COLO829 (cell line): ENCODE data around the gene RANBP3L.

ENCODE experiments used
- DNase-seq: peaks from one replicate; pipeline ENCODE4 v3.0.0; 2012; ENCODE audit warnings: low spot score

Gene RANBP3L

GRCh38 chr5:36243653-36244052, 58.0 kb downstream of the RANBP3L start:
- no peak for DNase-seq

DNA sequence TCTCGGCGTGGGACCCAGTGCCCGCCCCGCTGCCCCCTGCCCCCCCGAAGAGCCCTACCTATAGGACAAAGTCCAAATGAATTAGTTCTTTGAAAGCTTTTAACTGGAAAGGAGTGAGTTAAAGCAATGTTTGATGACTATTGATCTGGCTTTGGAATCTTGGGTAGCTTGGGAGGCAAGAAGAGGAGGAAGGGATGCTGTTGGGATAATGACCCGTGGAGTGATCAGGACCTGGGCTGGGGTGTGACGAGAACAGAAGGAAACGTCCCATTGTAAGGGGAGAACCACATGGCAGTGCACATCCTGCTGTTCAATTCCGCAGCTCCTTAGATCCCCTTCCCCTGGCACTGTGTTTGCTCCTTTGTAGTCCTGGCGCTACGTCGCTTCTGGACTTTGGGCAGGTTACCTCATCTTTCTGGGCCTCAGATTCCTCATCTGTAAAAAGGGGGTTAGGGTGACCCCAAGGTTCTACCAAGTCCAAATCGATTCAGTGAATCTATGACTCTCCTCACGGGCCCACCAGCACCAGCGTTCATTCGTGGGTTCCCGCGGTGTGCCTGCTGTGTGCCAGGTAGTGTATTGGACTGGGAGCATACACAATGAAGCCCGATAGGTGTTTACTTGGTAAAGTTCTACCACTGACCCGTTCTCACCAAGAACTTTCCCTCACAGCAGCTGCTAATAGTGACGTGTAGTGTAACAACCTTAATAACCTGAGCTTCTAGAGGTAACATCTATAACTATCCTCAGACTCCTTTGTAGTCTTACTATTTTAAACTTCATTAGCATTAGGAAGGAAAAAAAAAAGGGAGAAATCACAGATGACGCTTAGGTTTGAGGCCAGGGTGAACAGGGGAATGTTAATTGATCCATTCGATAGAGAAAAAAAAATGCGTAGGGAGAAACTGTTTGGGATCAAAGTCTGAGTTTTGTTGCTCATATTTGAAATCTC, 58.9 kb downstream of the RANBP3L start:
- DNase-seq: no peak

DNA sequence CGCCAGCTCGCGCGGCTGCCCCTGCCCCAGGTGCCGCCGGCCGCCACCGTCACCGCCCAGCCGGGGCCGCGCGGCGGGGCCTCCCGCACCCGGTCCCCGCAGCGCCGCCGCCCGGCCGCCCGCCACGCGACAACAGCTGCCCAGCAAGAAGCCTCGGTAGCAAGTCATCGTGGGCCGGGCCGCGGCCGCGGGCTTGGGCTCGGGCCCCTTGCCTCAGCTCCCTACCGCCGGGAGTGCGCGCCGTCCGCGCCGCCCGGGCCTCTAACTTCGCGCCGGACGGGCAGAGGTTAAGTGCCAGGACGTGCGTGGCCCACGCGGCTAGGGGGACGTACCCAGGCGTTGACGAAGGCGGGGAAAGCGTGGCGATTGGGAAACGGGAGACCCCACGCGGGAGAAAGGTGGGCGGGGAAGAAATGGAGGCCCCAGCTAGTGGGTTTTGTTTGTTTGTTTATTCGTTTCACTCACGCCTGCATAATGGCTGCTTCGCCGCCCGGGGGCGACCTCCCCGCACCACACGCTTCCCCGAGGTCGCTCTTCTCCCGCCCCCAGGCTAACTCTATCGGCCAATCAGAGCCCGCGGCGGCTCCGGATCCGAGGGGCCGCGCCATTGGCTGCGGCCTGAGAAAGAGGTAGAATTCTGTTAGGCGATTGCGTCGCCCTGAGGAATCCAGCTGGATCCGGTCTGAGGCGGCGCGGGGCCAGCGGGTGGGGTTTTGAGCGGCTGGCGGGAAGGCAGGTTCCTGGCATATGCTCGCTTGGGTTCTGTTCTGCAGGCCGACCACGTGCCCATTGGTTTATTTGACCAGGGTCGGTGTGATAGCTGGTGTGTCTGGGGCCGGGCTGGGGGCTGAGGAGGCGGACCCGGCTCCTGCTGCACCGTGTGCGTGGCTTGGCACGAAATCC, 59.8 kb downstream of the RANBP3L start, which contains the start of gene NADK2:
NADK2 (minus strand) TSS at position 295 of the 903 bp plus-strand sequence; CDS start at position 168, 127 bp downstream.
- peak; percentile 62 for DNase-seq

DNA sequence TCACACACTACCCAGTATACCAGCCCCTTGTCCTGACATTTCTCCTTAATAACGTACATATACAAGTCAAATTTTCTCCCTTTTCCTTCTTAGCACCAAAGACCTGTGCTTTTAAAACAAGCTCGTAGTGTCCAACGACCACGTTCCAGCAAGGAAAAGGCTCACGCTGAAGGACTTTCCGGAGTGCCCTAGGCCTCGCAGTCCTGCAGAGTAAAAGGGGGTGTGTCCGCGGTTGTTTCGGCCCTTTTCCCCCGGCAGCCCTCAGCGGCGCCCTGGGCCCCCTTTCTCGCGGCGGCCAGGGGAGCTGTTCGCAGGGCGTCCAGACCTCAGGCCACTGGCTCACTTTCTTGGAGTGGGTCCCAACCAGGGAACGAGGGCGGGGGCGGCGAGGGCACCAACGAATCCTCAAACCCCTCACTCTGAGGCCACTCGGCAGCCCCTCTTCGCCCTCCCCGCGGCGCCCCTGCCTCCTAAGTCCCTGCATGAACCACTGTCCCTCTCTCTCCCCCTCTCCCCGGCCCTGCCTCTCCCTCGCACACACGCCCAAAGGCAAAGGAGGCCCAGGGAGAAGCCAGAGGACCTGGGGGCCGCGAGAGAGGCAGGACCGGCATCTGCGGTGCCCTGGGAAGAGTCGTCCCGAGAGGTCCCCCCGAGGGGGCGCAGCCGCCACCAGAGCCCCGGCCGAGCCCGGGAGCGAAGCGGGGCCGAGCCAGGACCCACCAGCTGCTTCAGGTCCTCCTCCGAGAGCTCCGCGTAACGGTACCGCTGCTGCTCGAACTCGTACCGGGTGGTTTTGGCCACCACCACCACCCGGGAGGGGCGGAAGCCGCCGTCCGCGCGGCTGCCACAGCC, 60.7 kb downstream of the RANBP3L start:
- peak; percentile 6 for DNase-seq

DNA sequence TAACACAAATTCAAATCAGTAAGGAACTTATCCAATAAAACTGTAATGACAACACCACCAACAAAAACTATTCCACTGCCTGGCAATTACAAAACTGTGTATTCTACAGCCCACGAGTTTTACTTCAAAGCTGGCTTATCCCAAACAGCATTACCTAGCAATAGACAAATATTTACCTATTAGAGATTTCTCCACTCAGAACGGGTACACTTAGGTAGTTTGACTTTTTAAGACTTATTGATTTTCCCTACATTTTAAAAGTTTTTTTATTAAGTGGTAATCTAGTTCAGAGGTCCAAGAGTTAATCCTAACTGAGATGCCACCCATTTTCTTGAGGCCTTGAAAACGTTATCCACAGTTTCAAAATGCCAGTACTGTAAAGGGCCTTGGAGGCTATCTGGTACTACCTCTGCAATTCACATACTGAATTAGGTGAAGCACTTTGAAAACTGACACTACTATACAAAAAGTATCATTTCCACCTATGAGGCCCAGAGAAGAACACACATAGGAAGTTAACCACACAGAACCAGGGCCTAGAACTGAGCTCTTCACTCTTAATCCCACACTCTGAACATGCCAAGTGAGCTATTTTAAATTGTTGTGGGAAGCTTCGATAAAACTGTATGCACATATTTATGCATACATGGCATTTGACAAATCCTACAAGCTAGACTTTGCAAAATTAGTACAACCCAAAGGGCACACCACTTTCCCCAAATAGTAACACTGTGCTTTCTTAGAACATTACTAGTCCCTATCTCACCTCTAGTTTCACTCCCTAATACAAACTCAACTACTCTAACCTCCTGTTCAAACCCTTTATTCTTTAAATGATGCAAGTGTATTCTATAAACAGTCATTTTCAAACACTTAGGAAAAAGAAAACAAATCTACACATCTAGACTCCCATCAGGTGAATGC, 62.1 kb downstream of the RANBP3L start:
- DNase-seq: no peak

- DNase-seq: no peak
Observed at GRCh38 chr5:36238502-36239295, 63.0 kb downstream of the RANBP3L start.

DNA sequence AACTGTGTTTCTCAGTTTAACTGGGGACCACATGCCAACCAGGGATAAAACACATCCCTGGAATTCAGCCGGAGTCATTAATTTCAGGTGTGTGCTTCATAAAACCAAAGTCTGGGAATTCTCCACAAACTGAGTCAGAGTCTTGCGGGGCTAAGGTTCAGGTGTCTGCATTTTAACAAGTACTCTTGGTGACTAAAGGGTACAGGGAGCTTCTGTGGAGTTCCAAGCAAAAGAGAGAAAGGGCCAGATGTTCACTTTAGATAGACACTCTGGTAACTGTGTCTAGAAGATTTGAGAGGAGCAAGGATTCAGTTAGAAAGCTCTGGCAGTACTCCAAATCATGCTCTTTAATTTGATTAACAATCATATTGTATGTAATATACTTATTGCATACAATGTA, 64.0 kb downstream of the RANBP3L start:
- DNase-seq: no peak

- DNase-seq: no peak
Observed at GRCh38 chr5:36236801-36237200, 64.9 kb downstream of the RANBP3L start.

GRCh38 chr5:36232533-36232932, 69.2 kb downstream of the RANBP3L start:
- DNase-seq: no peak

DNA sequence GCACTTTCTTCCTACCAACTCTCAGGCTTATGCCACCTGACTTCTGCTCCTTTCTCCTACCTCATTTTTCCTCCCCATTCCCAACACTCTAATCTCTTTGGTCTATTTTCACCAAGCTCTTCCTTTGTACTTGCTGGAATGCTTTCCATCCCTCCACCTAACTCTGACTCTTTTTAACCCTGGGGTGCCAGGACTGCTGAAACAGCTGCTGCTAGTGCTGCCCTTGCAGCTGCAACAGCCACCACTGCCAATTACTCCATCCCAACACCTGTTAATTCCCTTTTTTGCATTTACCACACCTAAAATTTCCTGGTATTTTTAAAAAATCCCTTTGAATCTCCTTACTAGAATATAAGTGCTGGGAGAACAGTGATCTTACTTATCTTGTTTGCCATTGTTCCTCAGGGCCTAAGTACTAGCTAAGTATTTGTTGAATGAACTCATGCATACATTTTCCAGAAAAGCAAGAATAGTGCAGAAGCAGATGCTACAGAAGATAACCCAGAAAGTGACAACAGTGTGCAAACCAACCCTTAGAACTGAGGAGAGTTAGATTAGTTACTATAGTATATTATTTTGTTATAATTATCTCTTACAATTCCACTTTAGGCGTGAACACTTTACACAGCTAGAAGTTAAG, 71.4 kb downstream of the RANBP3L start:
- no peak for DNase-seq

DNA sequence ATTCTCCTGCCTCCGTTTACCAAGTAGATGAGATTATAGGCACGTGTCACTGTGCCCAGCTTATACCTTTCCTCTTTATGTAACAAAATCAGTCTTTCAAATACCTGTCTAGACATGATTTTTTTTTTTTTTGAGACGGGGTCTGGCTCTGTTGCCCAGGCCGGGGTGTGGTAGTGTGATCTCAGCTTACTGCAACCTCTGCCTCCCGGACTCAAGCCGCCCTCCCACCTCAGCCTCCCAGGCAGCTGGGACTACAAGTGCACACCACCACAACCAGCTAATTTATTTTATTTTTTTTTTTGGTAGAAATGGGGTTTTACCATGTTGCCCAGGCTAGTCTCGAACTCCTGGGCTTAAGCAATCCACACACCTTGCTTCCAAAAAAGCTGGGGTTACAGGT, 73.2 kb downstream of the RANBP3L start:
- DNase-seq: no peak

- DNase-seq: no peak
Observed at GRCh38 chr5:36227046-36227445, 74.7 kb downstream of the RANBP3L start.

GRCh38 chr5:36222620-36223019, 79.1 kb downstream of the RANBP3L start:
- DNase-seq: no peak

DNA sequence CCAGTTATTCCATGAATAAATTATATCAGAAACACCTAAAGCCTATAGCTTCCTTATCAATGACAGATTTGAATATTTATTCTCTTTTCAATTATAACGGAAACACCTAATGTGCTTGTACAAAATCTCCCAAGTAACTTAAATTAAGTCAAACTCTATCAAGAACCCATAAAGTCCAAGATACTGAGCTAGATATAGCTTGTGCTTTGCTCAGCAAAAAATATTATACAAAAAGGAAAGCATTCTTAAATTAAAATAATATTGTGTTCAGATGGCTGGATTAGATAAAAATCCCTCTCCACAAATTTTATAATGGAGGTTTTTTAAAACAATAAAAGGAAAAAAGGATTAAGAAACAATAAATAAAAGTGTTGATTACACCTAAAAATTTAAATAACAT, 83.7 kb downstream of the RANBP3L start:
- no peak for DNase-seq

DNA sequence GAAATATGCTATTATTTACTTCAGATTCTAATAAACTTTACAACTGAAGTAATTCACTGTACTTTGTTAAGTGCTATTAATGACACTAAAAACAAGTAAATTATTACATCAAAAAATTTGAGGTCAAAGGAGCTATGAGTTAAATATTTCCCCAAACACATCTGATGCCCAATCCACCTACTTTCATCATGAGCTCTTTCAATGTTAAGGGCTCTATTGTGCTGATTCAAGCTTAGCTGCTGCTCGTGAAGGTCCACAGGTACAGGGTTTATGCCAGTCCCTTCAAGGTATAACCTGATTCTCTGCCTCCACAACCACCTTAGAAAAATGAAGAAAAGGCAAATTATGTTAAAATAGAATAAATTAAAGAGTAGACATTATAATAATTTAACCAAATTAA, 84.1 kb downstream of the RANBP3L start:
- DNase-seq: no peak

- DNase-seq: no peak
Observed at GRCh38 chr5:36215910-36216309, 85.8 kb downstream of the RANBP3L start.

GRCh38 chr5:36214436-36214835, 87.3 kb downstream of the RANBP3L start:
- no peak for DNase-seq

DNA sequence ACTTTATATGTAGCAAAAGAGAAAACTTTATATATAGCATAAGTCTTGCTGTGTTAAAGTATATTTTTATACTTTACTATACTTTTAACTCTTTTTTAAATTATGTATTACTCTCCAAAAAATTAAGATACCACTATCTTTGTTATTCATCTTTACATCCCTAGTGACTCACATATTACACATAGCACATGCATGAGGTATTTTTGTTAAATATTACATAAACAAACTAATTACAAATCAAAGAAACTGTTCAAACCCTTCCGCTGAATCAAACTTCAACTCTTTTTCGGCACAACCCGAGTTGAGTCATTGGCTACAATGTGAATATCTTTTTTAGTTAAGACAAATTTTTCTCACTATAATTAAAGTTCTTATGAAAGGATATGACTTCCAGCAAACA, 92.0 kb downstream of the RANBP3L start:
- no peak for DNase-seq

- no peak for DNase-seq
Observed at GRCh38 chr5:36208786-36209185, 92.9 kb downstream of the RANBP3L start.
